SIG-M5 (cell line): ENCODE measurements around the gene RPS27.
A peak's percentile ranks its signal among the peaks of the same experiment; 100 is the strongest.
"Not testable (repeated sequence)": the region's sequence is repeated elsewhere in the genome, so short reads cannot be mapped to it uniquely, and the experiment has no call there.

ENCODE experiments used
- DNase-seq: peaks from one replicate; lab custom pipeline; 2025; lab: John Stamatoyannopoulos, UW

The RPS27 gene

GRCh38 chr1:153961421-153961820 lies 29.1 kb upstream of the RPS27 start:
- no peak for DNase-seq

GRCh38 chr1:153962088-153963029 lies 28.2 kb upstream of the RPS27 start:
- no peak for DNase-seq

GRCh38 chr1:153963030-153963849 lies 27.3 kb upstream of the RPS27 start, which contains the start of gene SLC39A1:
TSS of gene SLC39A1 (minus strand) at chr1:153963537. CDS start at chr1:153962715, 822 bp downstream.
- DNase-seq: peak; percentile 84

GRCh38 chr1:153963850-153964331 lies 26.7 kb upstream of the RPS27 start:
- no peak for DNase-seq

- peak; percentile 99 for DNase-seq
Measured at GRCh38 chr1:153967107-153967999, 23.2 kb upstream of the RPS27 start, which contains the start of gene CREB3L4. TSS of gene CREB3L4 (plus strand) at chr1:153967902. CDS start at chr1:153968526, 624 bp downstream.

GRCh38 chr1:153968000-153968363 lies 22.6 kb upstream of the RPS27 start:
- no peak for DNase-seq

- DNase-seq: no peak
Measured at GRCh38 chr1:153968408-153968807, 22.2 kb upstream of the RPS27 start.

- no peak for DNase-seq
Measured at GRCh38 chr1:153968972-153969371, 21.6 kb upstream of the RPS27 start.

GRCh38 chr1:153970346-153970745 lies 20.2 kb upstream of the RPS27 start:
- no peak for DNase-seq

DNA sequence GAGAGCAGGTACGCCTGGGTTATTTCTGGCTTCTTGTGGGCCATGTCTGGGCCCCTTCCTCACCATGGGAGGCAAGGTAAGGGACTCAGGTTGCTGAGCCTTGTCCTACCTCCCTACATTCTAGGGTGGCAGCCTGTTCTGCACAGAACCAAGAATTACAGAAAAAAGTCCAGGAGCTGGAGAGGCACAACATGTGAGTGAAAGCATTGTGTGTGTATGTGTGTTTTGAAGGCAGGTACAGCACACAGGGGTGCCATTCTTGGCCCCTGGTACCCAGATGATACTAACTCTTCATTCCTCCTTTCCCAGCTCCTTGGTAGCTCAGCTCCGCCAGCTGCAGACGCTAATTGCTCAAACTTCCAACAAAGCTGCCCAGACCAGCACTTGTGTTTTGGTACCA lies 17.5 kb upstream of the RPS27 start:
- DNase-seq: no peak

DNA sequence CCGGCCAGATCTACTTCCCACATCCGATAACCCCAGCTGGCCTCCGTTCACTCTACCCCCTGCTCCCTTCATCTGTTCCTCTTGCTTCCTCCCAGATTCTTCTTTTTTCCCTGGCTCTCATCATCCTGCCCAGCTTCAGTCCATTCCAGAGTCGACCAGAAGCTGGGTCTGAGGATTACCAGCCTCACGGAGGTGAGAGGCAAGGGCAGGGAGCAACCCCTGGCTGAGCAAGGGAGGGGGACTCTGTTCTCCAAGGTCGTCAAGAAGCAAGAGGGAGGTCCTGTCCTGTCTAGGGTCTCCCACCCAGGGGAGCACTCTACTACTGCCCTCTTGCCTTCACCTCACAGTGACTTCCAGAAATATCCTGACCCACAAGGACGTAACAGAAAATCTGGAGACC lies 17.0 kb upstream of the RPS27 start:
- DNase-seq: no peak

DNA sequence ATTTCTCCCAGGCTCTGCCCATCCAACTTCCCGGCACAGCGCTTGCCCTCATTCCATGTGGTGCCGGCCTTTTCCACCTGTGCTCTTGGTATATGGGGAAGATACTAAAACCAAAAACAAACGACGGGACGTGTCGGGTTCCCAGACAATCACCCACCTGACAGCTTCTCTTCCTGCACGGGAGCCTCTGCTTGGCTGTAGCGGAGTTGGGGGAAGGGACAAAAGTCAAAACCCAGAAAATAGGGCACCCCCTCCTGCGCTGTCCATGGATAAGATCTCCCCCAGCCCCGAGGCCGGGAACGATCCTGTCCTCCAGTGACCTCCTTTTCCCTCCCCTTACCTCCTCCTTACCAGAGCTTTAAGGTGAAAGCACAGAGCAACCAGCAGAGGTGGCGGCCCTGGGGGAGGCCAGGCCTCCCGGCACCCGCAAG lies 13.7 kb upstream of the RPS27 start:
- DNase-seq: no peak

DNA sequence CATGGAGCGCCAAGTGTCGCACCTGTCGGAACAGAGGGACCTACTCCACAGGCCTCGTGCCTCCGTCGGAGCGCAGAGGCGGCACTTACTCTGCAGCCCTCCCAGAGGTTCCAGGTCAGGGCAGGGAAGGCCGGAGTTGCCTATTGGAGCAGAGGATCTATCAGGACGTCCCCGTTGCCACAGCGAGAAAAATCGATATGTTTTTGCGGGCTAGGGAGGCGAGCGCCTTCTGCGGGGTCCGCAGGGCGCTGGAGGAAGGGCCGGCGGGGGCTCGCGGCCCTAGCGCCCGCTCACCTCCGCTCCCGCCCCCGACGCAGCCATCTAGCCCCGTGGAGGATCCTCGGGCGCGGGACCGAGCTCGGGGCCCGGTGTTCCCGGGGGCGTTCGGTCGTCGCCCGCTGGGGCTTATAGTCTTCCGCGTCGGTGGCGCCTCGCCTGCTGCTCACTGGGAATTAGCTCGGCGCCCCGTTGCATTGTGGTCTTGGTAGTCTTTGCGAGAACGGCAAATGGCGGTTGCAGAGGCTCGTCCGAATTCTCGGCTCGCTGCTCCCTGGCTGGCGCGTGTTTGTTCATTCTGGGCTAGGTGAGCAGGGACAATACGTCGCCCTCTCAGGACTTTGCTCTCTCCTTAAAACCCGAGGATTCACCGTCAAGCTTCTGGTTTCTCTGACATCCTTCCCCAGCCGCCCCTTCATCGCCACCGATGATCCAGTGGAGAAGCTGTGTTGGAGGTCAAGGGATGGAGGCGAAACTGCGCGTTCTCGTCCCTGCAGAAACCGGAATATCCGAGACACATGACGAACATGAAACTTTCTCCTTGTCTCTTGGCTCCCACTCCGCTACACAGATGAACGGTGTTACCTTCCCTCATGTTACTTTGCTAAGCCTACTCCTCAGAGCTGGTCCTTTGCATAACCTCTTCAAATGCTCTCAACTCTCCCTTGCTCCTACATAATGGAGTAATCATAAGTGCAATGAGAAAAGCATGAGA lies 13.0 kb upstream of the RPS27 start, which contains the start of gene JTB:
Gene JTB, minus strand, starts transcription at position 425 of the 991 bp plus-strand sequence. Its CDS starts 422 bp downstream, at position 3.
- DNase-seq: peak; percentile 52

DNA sequence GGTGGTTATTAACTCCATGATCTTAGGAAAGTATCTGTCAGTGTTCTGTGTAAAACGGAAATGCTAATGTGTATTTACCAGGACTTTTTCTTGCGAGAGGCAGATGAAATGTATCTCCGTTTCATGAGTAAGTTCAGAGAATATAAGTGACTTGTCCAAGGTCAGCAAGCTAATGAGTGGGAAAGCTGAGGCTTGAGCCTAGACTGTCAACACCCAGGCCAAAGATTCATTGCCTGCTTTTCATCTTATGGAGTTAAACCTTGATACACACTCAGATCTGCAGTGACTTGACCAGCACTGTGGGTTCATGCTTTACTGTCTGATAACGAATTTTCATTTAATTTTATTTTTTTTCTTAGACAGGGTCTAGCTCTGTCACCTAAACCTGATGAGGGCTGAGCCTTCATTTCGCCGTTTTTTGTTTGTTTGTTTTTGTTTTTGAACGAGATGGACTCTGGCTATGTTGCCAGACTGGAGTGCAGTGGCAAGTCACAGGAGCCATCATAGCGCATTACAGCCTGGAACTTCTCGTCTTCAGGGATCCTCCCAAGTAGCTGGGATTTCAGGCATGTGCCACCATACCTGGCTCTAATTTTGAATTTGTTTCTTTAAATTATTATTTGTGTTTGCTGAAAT lies 12.2 kb upstream of the RPS27 start:
- DNase-seq: no peak

DNA sequence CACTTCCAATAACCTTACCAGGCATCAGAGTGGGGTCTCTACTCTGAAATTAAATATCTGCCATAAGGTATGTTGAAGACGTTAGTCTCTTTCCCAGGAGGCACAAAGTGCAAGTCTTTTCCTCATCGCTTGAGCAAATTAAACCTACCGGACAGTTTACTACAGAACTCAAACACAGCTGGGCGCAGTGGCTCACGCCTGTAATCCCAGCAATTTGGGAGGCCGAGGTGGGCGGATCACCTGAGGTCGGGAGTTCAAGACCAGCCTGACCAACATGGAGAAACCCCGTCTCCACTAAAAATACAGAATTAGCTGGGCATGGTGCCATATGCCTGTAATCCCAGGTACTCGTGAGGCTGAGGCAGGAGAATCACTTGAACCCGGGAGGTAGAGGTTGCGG lies 11.5 kb upstream of the RPS27 start:
- not testable (repeated sequence) for DNase-seq

DNA sequence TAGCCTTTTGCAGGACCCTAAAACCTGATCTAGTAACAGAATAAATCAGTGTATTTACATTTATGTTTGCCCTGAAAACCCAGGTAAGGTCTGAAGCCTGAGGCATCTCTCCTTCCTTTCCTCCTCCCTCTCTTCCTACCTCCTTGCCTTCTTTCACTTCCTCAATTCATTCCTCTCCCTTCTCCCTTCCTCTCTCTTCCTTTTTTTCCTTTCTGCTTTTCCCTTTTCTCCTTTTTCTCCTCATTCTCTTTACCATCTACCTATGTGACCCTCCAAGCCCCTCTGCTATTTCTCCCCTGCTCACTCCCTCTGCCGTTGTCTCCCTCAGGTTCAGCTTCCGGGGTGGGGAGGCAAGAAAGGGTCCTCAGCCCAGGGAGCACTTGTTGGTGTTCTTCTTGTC lies 8.8 kb upstream of the RPS27 start:
- not testable (repeated sequence) for DNase-seq

DNA sequence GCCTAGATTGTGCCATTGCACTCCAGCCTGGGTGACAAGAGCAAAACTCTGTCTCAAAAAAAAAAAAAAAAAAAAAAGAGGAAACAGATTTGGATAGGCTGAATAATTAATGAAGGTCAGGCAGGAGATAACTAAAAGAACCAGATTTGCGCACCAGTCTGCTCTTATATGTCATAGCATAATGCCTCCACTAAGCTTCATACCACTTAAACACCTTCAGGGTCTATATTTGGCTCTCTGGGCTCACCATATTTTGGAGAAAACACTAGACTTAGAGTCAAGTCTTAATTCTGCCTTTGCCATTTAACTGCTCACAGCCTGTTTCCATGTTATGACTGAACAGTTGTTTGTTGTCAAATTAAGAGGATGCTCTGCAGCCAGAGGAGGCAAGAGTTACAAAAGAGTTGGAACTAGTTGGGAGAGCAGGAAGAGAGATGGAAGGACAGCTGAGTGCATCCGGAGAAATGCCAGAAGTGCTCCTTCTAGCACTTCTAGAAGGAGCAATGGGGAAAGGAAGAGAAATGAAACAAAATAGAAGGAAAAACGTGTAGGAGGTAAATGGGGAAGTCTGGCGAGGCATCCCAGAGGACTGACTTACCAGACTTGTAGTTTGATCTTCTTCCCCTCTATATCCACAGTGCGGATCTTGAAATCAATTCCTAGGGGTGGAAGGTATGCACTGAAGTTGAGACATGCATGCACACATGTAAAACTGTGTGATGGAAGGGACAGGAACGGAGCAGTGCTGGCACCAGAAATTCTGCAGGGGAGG lies 6.3 kb upstream of the RPS27 start:
- DNase-seq: no peak

GRCh38 chr1:153985341-153985912 lies 5.1 kb upstream of the RPS27 start:
- peak; percentile 38 for DNase-seq
